Osteocyte (in vitro differentiated cells): ENCODE results near the gene AARS2. TPM values are rescaled to one million over a fixed set of nuclear protein-coding genes. Genes with fewer than 3 reads are reported as not detected.

ENCODE experiments used
- DNase-seq: peaks from one replicate; pipeline ENCODE4 v3.0.0; 2021; ENCODE audit warnings: mixed read lengths; ENCODE audit not compliant: unreplicated experiment; ENCODE audit errors: extremely low spot score
- H3K27ac Mint-ChIP-seq: one replicate; pipeline ENCODE4 v1.8.0; 2021; ENCODE audit warnings: mild to moderate bottlenecking, mixed read lengths; ENCODE audit not compliant: unreplicated experiment
- H3K27me3 Mint-ChIP-seq: one replicate; pipeline ENCODE4 v1.8.0; 2021; ENCODE audit warnings: mixed read lengths; ENCODE audit not compliant: unreplicated experiment
- H3K36me3 Mint-ChIP-seq: one replicate; pipeline ENCODE4 v1.8.0; 2021; ENCODE audit warnings: mixed read lengths; ENCODE audit not compliant: unreplicated experiment
- H3K4me1 Mint-ChIP-seq: one replicate; pipeline ENCODE4 v1.8.0; 2021; ENCODE audit warnings: mixed read lengths; ENCODE audit not compliant: unreplicated experiment
- H3K4me3 Mint-ChIP-seq: one replicate; pipeline ENCODE4 v1.8.0; 2021; ENCODE audit warnings: mild to moderate bottlenecking, moderate library complexity, mixed read lengths; ENCODE audit not compliant: unreplicated experiment
- H3K9me3 Mint-ChIP-seq: one replicate; pipeline ENCODE4 v1.8.0; 2021; ENCODE audit warnings: mixed read lengths; ENCODE audit not compliant: unreplicated experiment
- CTCF ChIP-seq: fragments of 200-600 bp; sonication (generic); IDR thresholded peaks from 2 replicates; pipeline ENCODE4 v1.5.0; 2021; ENCODE audit warnings: antibody characterized with exemption, mild to moderate bottlenecking, moderate library complexity
- total RNA-seq: library from RNA; stranded (reverse); gene quantifications from 2 replicates; pipeline ENCODE4 v1.2.1, GENCODE V29; 2021

Gene AARS2
- total RNA-seq, 1 donor from 2014 or later = 13.2 TPM

- H3K36me3 Mint-ChIP-seq = peaks cover 15% of the 10 kb centered on the region
- no peak for TF ChIP-seq CTCF
- H3K27ac Mint-ChIP-seq = peak overlapping the region; percentile 79
- no peaks in the 10 kb centered on the region for H3K27me3 Mint-ChIP-seq
- DNase-seq = no peak
- peak overlapping the region; percentile 90 for H3K4me3 Mint-ChIP-seq
- no peaks in the 10 kb centered on the region for H3K9me3 Mint-ChIP-seq
- peaks cover 36% of the 10 kb centered on the region for H3K4me1 Mint-ChIP-seq
These were observed 50.4 kb downstream of the AARS2 start for GRCh38 chr6:44262467-44263353.

GRCh38 chr6:44261581-44261980, 51.6 kb downstream of the AARS2 start:
- Mint-ChIP-seq H3K36me3 (peaks cover 15% of the 10 kb centered on the region), H3K4me1 (peaks cover 39% of the 10 kb centered on the region), H3K4me3 (no peak overlapping the region), H3K27me3 (no peaks in the 10 kb centered on the region), H3K9me3 (no peaks in the 10 kb centered on the region), H3K27ac (no peak overlapping the region)
- DNase-seq = no peak
- TF ChIP-seq CTCF = no peak

GRCh38 chr6:44260451-44261297, 52.5 kb downstream of the AARS2 start:
- Mint-ChIP-seq H3K4me3 (no peak overlapping the region), H3K36me3 (peaks cover 15% of the 10 kb centered on the region), H3K27ac (no peak overlapping the region), H3K4me1 (peaks cover 48% of the 10 kb centered on the region), H3K27me3 (no peaks in the 10 kb centered on the region), H3K9me3 (no peaks in the 10 kb centered on the region)
- DNase-seq = no peak
- TF ChIP-seq CTCF = no peak

GRCh38 chr6:44260011-44260410, 53.1 kb downstream of the AARS2 start:
- TF ChIP-seq CTCF = no peak
- Mint-ChIP-seq H3K9me3 (no peaks in the 10 kb centered on the region), H3K4me1 (peaks cover 55% of the 10 kb centered on the region), H3K27ac (no peak overlapping the region), H3K36me3 (peaks cover 17% of the 10 kb centered on the region), H3K27me3 (no peaks in the 10 kb centered on the region), H3K4me3 (no peak overlapping the region)
- DNase-seq = no peak

- H3K36me3 Mint-ChIP-seq = peaks cover 25% of the 10 kb centered on the region
- H3K4me3 Mint-ChIP-seq = no peak overlapping the region
- peak overlapping the region; percentile 92 for H3K27ac Mint-ChIP-seq
These were observed 54.2 kb downstream of the AARS2 start for GRCh38 chr6:44258921-44259320.

More at GRCh38 chr6:44258921-44259320, 54.2 kb downstream of the AARS2 start:
- Mint-ChIP-seq H3K9me3 (no peaks in the 10 kb centered on the region), H3K4me1 (peaks cover 56% of the 10 kb centered on the region), H3K27me3 (no peaks in the 10 kb centered on the region)
- TF ChIP-seq CTCF = no peak
- no peak for DNase-seq
